DMS79 (cell line): ENCODE results near the gene SNAI3.

Source experiments
- DNase-seq: peaks from one replicate; lab custom pipeline; 2025; lab: John Stamatoyannopoulos, UW

Gene SNAI3

GRCh38 chr16:88634141-88634993 is 51.9 kb downstream of the SNAI3 start:
- no peak for DNase-seq

- DNase-seq = no peak
These were observed 52.6 kb downstream of the SNAI3 start for GRCh38 chr16:88633684-88634140.

GRCh38 chr16:88632587-88632930 is 53.7 kb downstream of the SNAI3 start:
- no peak for DNase-seq

- DNase-seq = no peak
These were observed 54.3 kb downstream of the SNAI3 start for GRCh38 chr16:88631920-88632586.

- DNase-seq = no peak
These were observed 54.9 kb downstream of the SNAI3 start for GRCh38 chr16:88631384-88631783.

GRCh38 chr16:88630941-88631340 is 55.4 kb downstream of the SNAI3 start:
- no peak for DNase-seq

- no peak for DNase-seq
These were observed 55.9 kb downstream of the SNAI3 start for GRCh38 chr16:88630433-88630832.

GRCh38 chr16:88629835-88630234 is 56.5 kb downstream of the SNAI3 start:
- no peak for DNase-seq

- DNase-seq = no peak
These were observed 57.8 kb downstream of the SNAI3 start for GRCh38 chr16:88628512-88628974.
